ENCODE measurements around the gene PPIL4. TPM values are rescaled to one million over a fixed set of nuclear protein-coding genes. Genes with fewer than 3 reads are reported as not detected.
"Not testable (repeated sequence)": the region's sequence is repeated elsewhere in the genome, so short reads cannot be mapped to it uniquely, and the experiment has no call there.

PPIL4 gene
- polyA plus RNA-seq, 4 donors, result 50.0 to 72.2 (median 60.7) TPM

DNA sequence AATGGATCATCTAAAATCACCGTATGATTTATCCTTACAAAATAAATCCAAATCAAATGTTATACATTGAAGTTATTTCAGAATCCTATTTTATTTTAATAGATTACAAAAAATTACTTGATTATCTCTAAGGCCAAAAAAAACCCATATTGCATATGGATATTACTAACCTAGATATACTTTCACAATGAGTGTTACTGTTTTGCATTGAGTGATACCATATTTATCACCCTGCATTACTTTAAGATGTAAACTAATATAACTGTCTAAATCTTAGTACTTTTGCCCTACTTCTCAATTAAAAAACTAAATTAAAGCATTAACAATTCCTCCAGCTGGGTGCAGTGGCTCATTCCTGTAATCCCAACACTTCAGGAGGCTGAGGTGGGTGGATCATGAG is 11.1 kb downstream of the PPIL4 start:
- DNase-seq (ENCODE audit: low read depth in 4 of 4, low spot score in 3 of 4), result no peak

DNA sequence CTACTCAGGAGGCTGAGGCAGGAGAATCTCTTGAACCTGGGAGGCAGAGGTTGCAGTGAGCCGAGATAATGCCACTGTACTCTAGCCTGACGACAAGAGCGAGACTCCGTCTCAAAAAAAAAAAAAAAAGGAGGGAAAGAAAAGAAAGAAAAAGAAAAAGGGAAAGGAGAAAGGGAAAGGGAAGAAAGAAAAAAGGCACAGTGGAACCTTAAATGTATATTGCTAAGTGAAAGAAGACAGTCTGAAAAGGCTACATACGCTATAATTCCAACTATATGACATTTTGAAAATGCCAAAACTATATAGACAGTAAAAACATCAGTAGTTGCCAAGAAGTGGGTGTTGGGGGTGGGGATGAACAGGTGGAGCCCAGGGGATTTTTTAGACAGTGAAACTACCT is 16.2 kb downstream of the PPIL4 start:
- no peak for DNase-seq (ENCODE audit: low read depth in 4 of 4, low spot score in 3 of 4)

DNA sequence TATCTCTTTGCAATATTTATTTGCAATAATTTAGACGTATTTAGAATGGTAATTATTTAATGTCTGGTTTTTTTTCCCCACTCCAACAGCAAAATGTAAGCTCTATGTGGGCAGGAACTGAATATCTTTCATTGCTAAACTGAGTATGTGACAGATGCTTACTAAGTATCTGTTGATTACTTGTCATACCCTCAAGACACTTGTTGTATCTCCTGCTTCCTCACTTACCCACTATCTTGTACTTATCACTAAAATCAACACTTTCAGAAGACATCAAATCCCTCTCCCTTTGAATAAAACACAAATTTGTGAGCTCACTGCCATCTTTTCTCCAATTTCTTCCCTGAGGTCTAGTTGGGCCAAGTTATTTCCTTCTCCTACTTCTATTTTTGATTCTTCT is 30.3 kb downstream of the PPIL4 start:
- DNase-seq (ENCODE audit: low read depth in 4 of 4, low spot score in 3 of 4), result no peak

DNA sequence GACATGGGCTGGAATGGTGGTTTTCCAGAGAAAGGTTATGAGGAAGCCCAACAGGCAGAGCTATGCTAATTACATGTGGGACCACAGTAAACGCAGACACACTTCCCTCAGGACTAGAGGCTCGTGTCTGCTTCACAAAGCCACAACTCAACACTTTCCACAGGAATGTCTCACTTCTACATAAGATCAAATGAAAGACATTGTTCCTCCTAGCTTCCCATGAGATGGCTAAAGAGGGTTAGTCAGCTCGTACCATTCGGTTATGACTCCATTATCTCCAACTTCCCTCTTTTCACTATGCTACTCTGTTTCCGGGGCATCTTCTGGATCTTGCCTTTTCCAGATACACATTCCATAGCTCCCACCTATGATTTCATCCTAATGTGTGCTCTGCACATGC is 31.9 kb downstream of the PPIL4 start:
- DNase-seq (ENCODE audit: low read depth in 4 of 4, low spot score in 3 of 4), result no peak

DNA sequence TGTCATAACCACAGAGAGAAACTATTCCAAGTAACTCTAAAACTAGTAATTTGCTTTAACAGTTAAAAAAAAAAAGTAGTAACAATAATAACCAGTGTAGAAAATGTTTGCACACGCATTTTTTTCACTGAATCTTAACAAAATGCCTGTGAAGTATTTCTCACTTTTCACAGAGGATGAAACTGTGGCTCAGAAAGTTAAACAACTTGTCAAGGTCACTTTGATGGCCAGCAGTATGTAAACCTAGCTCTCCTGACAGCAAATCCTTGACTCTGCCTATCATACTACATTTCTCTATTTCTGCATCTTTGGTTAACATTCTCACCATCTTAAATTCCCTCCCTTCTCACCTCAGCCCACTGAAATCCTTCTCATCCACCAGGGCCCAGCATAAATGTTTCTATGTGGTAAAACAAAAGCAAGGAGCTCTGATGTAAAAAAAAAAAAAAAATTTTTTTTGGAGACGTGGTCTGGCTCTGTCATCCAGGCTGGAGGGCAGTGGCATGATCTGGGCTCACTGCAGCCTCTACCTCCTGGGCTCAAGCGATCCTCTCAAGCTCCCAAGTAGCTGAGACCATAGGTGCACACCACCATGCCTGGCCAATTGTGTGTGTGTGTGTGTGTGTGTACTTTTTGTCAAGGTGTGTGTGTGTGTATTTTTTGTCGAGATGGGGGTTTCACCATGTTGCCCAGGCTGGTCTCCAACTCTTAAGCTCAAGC is 34.9 kb downstream of the PPIL4 start:
- DNase-seq (ENCODE audit: low read depth in 4 of 4, low spot score in 3 of 4), result no peak

DNA sequence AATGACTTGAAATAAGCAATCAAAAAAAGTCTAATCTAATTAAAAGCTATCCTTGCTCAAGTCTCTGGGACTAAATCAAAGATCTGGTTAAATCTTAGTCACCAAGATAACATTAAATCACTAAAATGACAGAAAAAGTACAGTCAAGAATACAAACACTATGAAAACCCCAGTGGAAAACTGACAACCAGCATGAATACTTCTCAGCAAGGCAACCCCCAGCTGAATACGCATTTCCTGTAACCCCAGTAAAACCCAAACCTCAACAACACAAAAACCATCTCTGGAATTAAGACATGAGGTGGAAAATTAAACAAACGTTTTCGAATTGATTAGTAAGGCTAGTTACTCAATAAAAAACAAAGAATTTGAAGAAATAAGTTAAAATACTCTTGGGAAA is 37.4 kb downstream of the PPIL4 start:
- DNase-seq (ENCODE audit: low read depth in 4 of 4, low spot score in 3 of 4), result no peak

DNA sequence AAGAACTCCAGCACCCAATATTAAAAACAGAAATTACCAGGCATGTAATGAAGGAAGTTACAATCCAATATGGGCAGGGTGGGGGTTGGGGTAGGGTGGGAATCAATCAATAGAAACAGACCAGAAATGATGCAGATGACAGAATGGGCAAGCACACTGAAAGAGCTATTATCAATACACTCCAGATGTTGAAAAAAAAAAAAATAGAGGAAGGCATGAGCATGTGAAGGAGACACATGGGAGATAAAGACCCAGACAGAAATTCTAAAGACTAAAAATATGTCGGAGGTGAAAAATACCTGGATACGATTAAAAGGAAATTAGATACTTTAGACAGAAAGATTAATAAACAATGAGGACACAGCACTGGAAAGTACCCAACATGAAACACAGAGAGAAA is 42.0 kb downstream of the PPIL4 start:
- no peak for DNase-seq (ENCODE audit: low read depth in 4 of 4, low spot score in 3 of 4)

DNA sequence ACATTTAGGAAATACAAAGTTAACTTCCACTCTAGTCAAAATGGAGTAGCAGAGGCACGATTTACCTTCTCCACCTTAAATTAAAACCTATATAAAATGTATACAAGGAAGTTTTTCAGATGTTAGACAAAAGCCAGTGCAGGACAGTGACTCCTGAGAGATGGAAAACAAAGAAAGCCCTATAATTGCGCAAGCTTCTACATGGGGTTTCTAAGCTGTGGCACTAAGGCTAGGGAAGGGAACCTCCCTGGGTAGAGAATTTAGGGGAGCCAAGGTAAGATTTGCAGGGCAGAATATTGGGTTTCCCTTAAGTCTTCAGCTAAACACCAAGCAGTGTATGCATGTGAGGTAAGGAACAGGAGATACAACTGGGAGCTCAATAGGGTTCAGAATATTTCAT is 42.6 kb downstream of the PPIL4 start:
- DNase-seq (ENCODE audit: low read depth in 4 of 4, low spot score in 3 of 4), result no peak

DNA sequence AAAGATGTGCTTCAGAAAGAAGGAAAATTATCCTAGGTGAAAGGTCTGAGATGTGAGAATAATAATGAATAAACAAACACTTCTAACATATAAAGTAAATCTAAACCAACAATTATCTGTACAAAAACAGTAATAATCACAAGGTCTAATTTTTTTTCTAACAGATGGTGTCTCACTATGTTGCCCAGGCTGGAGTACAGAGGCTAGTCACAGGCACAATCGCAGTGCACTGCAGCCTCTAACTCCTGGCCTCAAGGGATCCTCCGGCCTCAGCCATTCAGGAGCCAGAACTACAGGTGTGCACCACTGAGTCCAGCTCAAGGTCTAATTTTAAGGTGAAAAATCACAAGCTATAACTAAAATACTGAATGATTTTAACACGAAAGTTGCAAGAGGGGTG is 44.1 kb downstream of the PPIL4 start:
- DNase-seq (ENCODE audit: low read depth in 4 of 4, low spot score in 3 of 4), result no peak

DNA sequence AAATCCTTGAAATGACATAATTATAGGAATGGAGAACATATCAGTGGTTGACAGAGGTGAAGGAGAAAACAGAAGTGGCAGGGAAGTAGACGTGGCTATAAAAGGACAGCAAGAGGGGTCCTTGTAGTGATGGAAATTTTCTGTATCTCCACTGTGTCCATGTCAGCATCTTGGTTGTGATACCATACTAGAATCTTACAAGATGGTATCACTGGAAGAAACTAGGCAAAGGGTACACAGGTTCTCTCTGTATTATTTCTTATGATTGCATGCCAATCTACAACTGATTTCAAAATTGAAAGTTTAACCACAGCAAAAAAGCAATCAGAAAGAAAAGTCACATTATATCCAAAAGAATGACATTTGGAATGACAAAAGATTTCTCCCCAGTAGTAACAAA is 44.6 kb downstream of the PPIL4 start:
- no peak for DNase-seq (ENCODE audit: low read depth in 4 of 4, low spot score in 3 of 4)

DNA sequence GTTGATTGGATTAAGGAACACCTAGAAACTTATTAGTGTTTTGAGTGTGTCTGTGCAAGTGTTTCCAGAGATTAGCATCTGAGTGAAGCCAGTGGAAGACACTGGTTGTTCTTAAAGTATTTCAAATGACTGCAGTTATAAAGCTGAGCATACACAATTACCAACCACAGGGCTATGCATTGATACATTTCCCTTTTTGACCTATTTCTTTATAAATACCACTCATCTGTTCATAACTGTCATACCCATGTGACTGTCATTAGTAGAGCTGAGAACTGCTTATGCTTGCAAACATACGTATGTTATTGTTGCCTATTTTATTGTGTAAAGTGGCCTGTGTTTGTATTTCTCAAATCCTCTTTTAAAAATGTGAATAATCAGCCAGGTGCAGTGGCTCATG is 45.7 kb downstream of the PPIL4 start:
- no peak for DNase-seq (ENCODE audit: low read depth in 4 of 4, low spot score in 3 of 4)

DNA sequence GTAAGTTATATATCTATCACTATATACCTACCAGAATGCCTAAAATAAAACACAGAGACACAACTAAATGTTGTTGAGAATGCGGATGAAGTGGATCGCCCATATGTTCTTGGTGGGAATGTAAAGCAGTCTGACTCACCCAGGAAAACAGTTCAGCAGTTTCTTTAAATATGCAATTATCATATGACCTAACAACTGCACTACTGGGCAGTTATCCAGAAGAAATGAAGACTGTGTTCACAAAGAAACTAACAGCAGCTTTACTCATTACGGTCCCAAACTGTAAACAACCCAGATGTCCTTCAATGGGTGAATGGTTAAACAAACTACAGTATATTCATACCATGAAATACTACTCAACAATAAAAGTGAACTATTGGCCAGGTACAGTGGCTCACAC is 46.8 kb downstream of the PPIL4 start:
- no peak for DNase-seq (ENCODE audit: low read depth in 4 of 4, low spot score in 3 of 4)

DNA sequence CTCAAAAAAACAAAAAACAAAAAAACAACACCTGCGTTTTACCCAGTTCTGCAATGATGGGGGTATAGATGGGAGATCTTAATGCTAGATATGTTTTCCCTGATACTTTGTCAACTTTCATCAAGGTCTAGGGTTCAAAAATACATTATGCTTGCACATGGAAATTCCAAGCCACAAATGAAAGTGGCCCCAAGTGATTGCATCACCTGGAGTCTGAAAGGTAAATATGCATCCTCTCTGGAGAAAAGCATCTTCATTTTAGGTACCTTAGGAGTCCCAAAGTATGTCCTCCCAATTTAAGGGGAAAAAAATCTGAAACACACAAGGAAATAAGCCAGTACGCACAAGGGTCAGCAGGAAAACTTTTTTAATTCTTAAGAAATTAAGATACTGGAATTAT is 48.5 kb downstream of the PPIL4 start:
- DNase-seq (ENCODE audit: low read depth in 4 of 4, low spot score in 3 of 4), result no peak

DNA sequence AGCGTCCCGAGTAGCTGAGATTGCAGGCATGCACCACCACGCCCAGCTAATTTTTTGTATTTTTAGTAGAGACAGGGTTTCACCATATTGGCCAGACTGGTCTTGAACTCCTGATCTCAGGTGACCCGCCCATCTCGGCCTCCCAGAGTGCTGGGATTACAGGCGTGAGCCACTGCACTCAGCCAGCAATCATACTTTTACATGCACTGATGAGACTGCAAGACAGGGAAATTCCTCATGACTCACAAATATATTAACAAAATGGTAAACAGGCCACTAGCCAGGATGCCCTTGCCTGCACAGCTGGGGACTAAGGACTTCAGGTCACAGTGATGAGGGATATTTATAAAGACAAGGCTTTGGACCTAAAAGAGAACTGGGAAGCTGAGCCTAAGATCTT is 49.2 kb downstream of the PPIL4 start:
- not testable (repeated sequence) for DNase-seq (ENCODE audit: low read depth in 4 of 4, low spot score in 3 of 4)

DNA sequence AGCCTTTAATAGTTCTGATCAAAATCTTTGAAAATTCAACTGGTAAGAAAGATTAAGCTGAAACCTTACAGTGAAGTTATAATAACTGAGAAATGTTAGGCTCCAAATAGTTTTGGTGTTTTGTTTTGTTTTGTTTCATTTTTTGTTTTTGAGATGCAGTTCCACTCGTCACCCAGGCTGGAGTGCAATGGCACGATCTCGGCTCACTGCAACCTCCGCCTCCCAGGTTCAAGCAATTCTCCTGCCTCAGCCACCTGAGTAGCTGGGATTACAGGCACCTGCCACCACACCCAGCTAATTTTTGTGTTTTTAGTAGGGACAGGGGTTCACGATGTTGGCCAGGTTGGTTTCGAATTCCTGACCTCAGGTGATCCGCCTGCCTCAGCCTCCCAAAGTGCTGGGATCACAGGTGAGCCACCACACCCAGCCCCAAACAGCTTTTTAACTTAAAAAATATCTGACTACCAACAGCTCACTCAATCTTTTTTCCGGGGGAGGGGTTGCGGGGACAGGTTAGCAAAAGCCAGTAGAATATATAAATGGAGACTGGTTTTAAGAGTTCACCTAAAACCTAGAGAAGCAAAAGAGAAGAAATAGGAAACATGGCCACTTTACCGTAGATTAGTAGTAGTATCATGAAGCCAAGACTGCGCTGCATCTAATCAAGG is 50.4 kb downstream of the PPIL4 start:
- not testable (repeated sequence) for DNase-seq (ENCODE audit: low read depth in 4 of 4, low spot score in 3 of 4)

DNA sequence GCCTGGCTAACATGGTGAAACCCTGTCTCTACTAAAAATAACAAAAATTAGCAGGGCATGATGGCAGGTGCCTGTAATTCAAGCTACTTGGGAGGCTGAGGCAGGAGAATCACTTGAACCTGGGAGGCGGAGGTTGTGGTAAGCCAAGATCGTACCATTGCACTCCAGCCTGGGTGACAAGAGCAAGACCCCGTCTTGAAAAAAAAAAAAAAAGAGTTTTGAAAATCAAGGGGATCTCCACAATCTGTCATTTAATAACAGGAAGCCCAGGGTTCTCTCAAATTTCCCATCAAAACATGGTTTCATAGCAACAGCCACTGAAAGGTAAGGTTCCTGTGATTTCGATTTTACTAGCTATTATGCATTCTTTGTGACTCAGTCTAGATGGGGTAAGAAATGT is 51.0 kb downstream of the PPIL4 start:
- DNase-seq (ENCODE audit: low read depth in 4 of 4, low spot score in 3 of 4), result not testable (repeated sequence)

DNA sequence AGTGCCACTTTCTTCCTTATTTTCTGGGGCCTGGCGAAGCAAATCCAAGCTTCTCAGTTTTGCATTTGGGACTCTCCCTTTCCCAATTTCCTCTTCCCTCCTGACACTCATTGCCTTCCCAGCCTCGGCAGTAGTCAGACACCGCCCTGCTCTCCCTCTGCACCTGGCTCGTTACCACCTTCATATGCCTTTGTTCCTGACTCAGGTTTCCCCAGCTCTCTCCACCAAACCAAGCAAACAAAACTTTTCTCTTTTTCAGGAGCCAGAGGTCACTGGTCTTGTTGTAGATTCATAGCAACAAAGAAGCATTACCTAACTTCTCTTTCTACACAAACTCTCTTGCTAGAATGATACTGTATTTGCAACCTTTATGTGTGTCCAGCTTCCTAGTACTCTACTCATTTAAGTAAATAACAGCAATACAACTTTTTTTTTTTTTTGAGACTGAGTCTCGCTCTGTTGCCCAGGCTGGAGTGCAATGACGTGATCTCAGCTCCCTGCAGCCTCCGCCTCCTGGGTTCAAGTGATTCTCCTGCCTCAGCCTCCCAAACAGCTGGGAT is 52.0 kb downstream of the PPIL4 start:
- no peak for DNase-seq (ENCODE audit: low read depth in 4 of 4, low spot score in 3 of 4)

DNA sequence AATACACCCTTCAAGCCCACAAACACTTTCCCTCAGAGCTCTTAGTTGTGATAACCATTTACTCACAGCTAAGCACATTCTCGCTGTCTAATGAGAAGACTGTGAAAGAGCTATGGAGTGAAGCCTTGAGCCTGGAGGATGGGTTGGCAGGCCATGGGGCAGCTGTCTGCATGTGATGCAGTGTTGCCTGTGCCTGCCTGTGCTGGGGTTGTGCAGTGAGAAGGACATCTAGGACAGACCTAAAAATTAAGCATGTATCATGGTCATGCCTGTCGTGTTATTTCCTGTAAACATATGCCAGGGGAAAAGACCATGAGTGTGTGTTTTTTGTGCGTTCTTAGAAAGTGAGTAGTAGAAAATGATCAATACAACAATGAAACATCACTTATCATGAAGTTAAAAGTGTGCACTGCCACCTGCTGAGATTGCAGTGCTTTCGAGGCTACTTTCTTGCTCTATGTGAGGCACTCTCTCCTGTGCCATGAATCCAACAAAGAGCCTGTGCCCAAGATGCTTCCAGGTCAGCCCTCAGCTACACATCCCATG is 53.0 kb downstream of the PPIL4 start:
- DNase-seq (ENCODE audit: low read depth in 4 of 4, low spot score in 3 of 4), result no peak

DNA sequence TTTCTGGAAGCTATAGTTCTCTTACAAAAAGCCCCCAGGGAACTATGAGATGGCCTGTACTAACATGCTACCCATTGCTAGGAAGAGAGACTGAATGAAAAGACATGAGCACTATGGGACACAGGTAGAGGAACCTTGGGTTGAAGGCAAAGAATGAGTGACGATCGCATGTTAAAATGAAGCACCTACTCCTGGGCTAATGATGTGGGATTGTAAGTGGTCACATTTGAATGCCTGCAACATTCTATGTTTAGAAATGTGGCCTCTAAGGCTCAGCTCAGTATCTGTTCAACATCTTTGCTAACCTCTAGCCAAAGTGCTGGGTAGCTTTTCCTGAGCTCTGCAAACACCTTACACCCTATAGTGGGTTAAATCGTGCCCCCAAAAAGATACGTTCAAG is 55.9 kb downstream of the PPIL4 start:
- DNase-seq (ENCODE audit: low read depth in 4 of 4, low spot score in 3 of 4), result no peak

DNA sequence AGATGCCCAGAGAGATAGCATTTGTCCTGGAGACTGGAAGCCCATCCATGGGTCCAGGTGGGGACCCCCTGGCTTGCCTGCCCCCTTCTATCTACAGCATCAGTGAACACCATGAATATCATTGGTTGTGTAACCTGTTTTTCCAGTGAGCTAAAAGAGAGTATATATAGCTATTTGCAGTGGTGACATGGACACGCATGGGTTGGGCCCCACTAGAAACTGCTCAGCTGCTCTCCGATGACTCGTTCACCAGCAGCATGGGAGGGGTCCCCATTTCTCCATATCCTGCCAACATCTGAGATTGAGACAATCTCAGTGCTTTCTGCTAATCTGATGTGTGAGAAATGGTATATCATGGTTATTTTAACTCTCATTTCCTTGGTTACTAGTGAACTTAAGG is 57.0 kb downstream of the PPIL4 start:
- peak in 1 of 4 donors; percentile 17 for DNase-seq (ENCODE audit: low read depth in 4 of 4, low spot score in 3 of 4)

DNA sequence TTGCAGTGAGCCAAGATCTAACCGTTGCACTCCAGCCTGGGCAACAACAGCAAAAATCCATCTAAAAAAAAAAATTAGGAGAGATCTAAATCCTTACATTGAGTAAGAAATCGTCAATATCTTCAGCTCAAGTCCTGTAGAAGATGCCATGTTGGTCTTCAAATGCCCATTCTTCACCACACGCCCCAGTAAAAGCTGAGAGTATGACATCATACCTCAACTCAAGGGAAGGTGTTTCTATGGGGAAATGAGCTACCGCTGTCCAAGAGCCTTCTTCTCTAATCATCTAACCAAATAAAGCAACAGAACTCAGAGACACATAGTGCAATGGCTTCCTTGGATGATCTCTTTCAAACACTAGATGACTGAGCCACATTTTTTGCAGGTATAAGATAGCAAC is 58.5 kb downstream of the PPIL4 start:
- DNase-seq (ENCODE audit: low read depth in 4 of 4, low spot score in 3 of 4), result no peak
